ENCODE data around the gene SEMA6B.

DNA sequence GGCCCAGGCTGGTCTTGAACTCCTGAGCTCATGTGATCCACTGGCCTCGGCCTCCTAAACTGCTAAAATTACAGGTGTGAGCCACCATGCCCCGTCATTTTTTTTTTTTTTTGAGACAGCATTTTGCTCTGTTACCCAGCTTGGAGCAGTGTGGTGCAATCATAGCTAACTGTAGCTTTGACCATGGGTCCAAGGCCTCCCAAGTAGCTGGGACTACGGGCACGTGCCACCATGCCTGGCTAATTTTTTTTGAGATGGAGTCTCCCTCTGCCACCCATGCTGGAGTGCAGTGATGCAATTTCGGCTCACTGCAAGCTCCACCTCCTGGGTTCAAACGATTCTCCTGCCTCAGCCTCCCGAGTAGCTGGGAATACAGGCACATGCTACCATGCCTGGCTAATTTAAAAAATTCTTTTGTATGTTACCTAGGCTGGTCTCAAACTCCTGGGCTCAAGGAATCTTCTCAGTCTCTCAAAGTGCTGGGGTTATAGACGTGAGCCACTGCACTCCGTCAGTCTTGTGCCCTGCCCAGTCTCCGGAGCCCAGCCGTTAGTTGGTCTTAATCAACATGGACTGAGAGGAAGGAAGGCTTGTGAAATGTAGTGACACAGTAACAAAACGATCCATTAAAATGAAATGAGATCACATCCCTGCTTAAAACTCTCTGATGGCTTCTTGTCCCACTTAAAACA is 18.2 kb downstream of the SEMA6B start:
- TF ChIP-seq CTCF (IDR thresholded peaks at IDR 0.05): no peak
- no peak for TF ChIP-seq POLR2AphosphoS5 (IDR thresholded peaks at IDR 0.05)
- no peak for TF ChIP-seq POLR2A (IDR thresholded peaks at IDR 0.05)
